Stimulated activated effector memory CD8-positive, alpha-beta T cell treated with anti-CD3 and anti-CD28 coated beads, Interleukin-12 subunit alpha, Interleukin-12 subunit beta, amount 100 ng/mL, for 72 hours (primary cell): ENCODE results near the gene YPEL1.
"Not testable (repeated sequence)": the region's sequence is repeated elsewhere in the genome, so short reads cannot be mapped to it uniquely, and the experiment has no call there.

Experiments used
- ATAC-seq: fragments of 150-1000 bp; cut with Tn5 transposase; 2 replicates; pipeline ENCODE4 v1.10.0; 2021
- DNase-seq, 2 donors: peaks; one replicate each; pipeline ENCODE4 v3.0.0; 2021 to 2022; ENCODE audit warnings: low spot score in 2 of 2
- H3K27ac Mint-ChIP-seq: one replicate; pipeline ENCODE4 v1.8.0; 2022; ENCODE audit warnings: mild to moderate bottlenecking, mixed read lengths
- H3K36me3 Mint-ChIP-seq: one replicate; pipeline ENCODE4 v1.8.0; 2022; ENCODE audit warnings: mild to moderate bottlenecking, mixed read lengths
- H3K4me1 Mint-ChIP-seq: one replicate; pipeline ENCODE4 v1.8.0; 2022; ENCODE audit warnings: mixed read lengths
- H3K4me3 Mint-ChIP-seq: one replicate; pipeline ENCODE4 v1.8.0; 2022; ENCODE audit warnings: mild to moderate bottlenecking, mixed read lengths
- H3K9me3 Mint-ChIP-seq: one replicate; pipeline ENCODE4 v1.8.0; 2022; ENCODE audit warnings: mixed read lengths

The YPEL1 gene

DNA sequence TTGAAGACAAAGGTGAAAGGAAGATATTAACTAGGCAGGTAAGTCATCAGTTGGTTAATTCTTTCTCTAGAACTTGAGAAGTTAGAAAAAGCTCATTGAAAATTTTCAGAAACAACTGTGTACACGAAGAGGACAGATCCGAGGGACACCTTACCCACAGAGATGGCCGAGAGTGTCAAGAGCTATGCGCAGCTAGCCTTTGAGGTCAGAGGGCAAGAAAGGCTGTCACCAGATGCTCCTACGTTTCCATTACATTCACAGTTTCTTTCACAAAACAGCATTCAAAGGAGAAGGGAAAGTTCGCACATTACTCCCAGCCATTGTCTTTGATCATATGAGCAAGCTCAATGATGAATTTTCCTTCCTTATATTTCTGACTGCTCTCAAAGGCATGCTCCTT is 34.8 kb downstream of the YPEL1 start:
- Mint-ChIP-seq H3K4me3 (no peak overlapping the region), H3K27ac (no peak overlapping the region), H3K9me3 (no peaks in the 10 kb centered on the region), H3K36me3 (peaks cover 42% of the 10 kb centered on the region), H3K4me1 (no peaks in the 10 kb centered on the region)
- DNase-seq (no peak), ATAC-seq (no peak)

DNA sequence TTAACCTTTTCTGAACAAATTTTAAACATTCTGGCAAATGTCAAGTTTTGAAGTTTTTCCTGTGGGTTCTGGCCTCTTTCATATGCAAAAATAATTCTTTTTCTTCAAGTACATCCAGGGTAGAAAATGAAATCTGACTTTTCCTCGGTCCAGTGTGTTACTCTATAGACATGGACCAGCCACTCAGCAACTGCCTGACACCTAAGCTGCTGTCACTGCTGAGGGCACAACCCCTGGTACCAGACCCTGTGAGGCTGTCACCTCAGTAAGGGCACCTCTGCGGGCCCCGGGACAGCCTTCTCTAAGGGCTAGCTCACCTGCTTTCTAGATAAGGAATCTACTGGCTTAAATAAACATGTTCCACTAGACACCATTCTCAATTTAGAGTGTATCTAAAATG is 36.0 kb downstream of the YPEL1 start:
- DNase-seq (no peak), ATAC-seq (no peak)
- H3K9me3 Mint-ChIP-seq, result no peaks in the 10 kb centered on the region
- no peaks in the 10 kb centered on the region for H3K4me1 Mint-ChIP-seq
- H3K4me3 Mint-ChIP-seq, result no peak overlapping the region
- H3K36me3 Mint-ChIP-seq, result peaks cover 53% of the 10 kb centered on the region
- no peak overlapping the region for H3K27ac Mint-ChIP-seq

DNA sequence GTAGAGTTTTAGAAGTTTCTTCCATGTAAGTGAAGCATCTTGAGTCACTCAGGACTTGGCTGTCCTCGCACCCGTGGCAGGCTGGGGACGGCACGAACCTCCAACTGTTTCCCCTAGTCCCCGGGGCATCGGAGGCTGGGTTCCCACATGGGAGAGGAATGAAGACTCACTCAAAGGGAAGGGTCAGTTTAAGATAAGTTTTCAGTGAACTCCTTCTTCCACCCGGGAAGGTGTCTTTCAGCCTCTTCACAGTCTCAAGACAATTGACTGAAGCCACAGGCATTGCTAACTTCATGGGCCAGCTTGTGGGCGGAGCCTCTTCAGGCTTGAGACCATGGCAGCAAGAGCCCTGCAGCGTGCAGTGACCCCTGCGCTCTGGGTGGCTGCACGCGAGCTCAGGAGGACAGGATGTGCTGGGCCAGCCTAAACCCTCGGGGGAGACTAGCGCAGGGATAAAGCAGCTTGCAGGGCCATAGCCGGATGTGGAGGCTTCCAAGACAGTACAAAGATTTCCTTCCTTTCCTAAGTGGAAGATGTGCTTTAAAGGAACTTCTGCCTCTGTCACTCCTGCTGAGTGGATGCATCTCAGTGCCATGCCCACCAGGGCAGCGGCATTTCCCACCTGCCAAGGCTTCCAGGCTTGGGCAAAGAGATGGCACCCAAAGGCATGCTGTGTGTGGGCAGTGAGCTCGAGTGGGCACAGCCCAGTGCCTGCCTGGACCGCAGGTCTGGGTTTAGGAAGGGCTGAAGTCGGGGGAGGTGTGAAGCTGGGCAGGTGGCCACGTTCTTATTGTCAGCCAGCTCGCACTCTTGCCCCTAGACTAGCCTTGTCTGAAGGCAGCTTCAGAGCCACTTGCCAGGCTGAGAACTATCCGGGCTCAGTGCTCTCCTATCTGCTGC is 36.9 kb downstream of the YPEL1 start:
- Mint-ChIP-seq H3K9me3 (no peaks in the 10 kb centered on the region), H3K27ac (no peak overlapping the region), H3K4me1 (no peaks in the 10 kb centered on the region), H3K36me3 (peaks cover 61% of the 10 kb centered on the region), H3K4me3 (no peak overlapping the region)
- no peak for DNase-seq
- no peak for ATAC-seq

DNA sequence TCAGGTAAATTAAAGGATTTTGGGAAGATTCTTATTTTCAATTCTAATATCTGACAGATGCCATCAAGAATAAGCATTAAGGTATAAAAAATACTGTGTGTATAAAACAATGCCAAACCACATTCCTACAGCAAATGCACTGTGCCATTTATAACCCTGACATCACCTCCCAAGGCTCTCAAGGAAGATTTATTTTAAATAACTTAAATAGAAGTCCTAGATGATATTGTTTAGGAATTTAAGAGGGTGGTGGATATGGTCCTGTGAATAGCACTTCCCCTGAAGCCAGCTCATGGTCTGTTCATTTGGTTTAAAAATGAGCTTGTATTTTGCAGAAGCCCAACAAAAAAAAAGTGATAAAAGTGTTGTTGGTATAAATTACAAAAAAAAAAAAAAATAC is 37.7 kb downstream of the YPEL1 start:
- Mint-ChIP-seq H3K9me3 (no peaks in the 10 kb centered on the region), H3K27ac (peak overlapping the region; percentile 83), H3K36me3 (peaks cover 68% of the 10 kb centered on the region), H3K4me3 (no peak overlapping the region), H3K4me1 (no peaks in the 10 kb centered on the region)
- ATAC-seq (no peak), DNase-seq (no peak)

DNA sequence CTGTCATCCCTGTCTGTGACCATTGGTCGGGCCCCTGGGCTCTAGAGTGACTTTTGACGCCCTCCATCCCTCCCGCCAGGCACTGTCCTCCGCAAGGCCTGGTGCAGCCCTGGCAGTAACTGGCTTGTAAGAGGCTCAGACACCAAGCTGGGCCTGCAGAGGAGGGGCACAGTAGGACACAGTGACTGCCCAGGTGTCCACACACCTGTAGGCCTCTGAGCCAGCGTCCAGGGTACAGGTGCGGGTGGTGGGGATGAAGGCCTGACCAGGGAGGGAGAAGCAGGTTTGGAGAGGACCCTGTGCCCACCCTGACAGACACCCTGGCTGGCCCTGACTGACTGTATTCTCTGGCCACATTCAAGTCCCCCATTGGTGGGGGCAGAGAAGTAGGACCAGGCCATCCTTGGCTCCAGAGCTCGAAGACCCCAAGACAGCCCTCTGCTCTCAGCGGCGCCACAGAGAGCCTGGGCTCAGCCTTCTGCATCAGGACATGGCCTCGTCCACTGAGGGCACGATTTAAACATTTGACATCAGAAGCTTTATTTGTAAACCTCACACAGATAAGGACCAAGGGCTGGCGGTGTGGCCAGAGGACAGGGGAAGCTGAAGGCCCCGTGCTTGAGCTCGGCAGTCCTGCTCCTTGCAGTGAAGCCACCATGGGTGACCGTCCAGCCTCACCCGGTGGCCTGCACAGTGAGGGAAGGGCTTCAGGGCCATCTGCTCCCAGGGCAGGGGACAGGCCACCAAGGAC is 38.4 kb downstream of the YPEL1 start:
- H3K4me3 Mint-ChIP-seq, result no peak overlapping the region
- H3K27ac Mint-ChIP-seq, result peak overlapping the region; percentile 83
- ATAC-seq (no peak), DNase-seq (no peak)
- H3K4me1 Mint-ChIP-seq, result no peaks in the 10 kb centered on the region
- peaks cover 70% of the 10 kb centered on the region for H3K36me3 Mint-ChIP-seq
- H3K9me3 Mint-ChIP-seq, result no peaks in the 10 kb centered on the region

DNA sequence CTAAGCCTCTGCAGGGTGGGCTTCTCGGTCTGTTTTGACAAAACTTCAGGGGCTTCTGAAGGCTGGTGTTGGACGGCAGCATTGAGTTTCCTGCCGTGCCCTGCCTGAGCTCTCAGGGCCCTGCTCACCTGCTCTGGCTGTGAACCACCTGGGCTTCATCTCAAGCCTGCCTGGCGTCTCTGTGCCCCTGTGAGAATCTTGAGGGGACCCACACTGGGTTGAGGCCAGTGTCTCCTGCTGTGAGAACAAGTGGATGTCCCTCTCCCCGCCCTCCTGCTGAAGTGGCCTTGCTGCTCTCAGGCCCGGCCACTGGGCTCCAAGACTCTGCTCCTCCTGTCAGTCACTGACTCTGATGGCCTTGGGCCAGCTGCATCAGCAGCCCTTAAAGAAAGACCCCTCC is 39.5 kb downstream of the YPEL1 start:
- no peak for DNase-seq
- Mint-ChIP-seq H3K27ac (peak overlapping the region; percentile 83), H3K4me1 (peaks cover 5% of the 10 kb centered on the region), H3K4me3 (no peak overlapping the region), H3K36me3 (peaks cover 80% of the 10 kb centered on the region), H3K9me3 (no peaks in the 10 kb centered on the region)
- ATAC-seq, result no peak

DNA sequence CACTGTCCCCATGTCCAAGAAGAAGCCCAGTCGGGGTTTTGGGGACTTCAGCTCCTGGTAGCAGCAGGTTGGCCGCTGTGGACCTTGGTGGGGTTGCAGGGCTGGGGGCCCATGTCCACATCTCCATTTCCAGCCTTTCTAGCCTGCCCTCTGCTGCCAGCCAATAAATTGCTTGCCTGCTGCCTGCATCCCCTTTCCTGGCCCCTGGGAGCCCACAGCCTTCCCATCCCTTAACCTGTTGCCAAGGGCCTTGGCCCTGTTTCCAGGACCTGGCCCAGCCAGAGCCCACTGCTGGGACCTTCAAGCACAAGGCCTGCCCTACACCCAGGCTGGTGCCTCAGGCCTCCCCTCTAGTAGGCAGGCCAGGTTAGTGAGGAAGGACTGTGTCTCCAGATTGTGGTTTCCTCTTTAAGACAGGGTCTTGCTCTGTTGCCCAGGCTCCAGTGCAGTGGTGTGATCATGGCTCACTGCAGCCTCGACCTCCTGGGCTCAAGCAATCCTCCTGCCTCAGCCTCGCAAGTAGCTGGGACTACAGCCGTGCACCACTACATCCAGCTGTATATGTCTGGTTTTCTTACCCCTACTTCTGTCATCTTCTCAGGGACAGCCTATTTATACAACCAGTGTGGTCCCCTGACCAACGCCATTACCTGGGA is 40.0 kb downstream of the YPEL1 start:
- peak overlapping the region; percentile 83 for H3K27ac Mint-ChIP-seq

DNA sequence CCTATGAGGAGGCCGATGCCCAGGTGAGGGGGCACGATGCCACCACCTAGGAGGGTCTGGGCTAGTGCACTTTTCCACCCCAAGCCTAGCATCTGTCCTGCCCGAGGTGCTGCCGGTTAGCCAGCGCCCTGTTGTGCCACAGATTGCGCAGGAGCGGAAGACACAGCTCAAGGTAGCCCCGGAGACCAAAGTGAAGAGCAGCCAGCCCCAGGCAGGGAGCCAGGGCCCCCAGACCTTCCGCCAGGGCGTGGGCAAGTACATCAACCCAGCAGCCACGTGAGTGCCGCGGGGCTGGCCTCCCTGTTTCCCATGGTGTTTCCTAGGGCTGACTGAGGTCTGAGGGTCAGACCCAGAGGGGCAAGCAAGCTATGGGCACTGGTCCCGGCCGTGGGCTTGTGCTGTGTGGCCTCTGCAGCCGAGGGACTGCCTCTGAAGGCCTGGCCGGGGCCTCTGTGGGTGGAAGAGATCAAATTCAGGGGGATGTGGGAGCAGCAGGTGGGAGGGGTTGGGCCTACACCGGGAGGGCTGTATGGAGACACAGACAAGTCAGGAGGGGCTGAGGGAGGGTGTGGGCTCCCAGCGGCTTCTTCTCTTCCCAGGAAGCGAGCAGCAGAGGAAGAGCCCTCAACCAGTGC is 40.7 kb downstream of the YPEL1 start:
- H3K9me3 Mint-ChIP-seq, result no peaks in the 10 kb centered on the region
- ATAC-seq, result no peak
- H3K36me3 Mint-ChIP-seq, result peaks cover 91% of the 10 kb centered on the region

More for the DNA sequence above, 40.0 kb downstream of the YPEL1 start:
- H3K36me3 Mint-ChIP-seq, result peaks cover 85% of the 10 kb centered on the region
- ATAC-seq, result no peak
- H3K4me3 Mint-ChIP-seq, result no peak overlapping the region
- H3K9me3 Mint-ChIP-seq, result no peaks in the 10 kb centered on the region
- DNase-seq, result no peak
- H3K4me1 Mint-ChIP-seq, result peaks cover 8% of the 10 kb centered on the region

DNA sequence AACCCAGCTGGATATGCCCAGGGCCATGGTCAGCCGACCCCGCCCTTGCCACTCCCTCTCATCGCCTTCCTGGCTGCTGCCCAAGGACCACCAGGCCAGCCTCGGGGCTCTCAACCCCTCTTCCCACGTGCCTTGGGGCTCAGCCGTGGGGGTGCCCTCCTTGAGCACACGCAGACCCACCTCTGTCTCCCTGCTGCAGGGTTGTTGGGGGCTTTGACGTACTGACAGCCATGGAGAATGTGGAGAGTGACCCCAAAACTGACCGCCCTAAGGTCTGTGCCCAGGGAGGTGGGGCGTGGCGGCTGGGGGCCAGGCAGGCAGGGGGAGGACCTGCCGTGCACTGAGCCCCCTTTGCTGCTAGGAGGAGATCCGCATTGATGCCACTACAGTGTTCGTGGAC is 41.2 kb downstream of the YPEL1 start:
- DNase-seq (no peak), ATAC-seq (no peak)
- H3K27ac Mint-ChIP-seq, result no peak overlapping the region
- H3K4me1 Mint-ChIP-seq, result peaks cover 19% of the 10 kb centered on the region
- H3K36me3 Mint-ChIP-seq, result peaks cover 91% of the 10 kb centered on the region
- no peaks in the 10 kb centered on the region for H3K9me3 Mint-ChIP-seq
- no peak overlapping the region for H3K4me3 Mint-ChIP-seq

More for the DNA sequence above, 40.7 kb downstream of the YPEL1 start:
- Mint-ChIP-seq H3K4me3 (no peak overlapping the region), H3K4me1 (peaks cover 14% of the 10 kb centered on the region), H3K27ac (peak overlapping the region; percentile 83)
- DNase-seq, result no peak

DNA sequence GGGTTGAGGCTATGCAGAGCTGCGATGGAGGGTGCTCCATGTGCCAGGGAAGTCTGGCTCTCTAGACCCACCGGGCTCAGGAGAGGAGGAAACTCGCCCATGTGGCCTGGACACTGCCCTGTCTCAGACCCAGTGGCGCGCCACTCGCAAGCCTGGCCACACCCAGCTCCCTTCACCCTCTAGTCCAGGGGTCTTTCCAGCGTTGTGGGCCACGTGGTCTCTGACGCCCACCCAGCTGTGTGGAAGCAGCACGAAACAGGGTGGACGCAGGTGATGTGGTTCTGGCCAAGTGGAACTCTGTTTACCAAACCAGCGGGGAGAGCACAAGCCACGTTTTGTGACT is 41.6 kb downstream of the YPEL1 start:
- H3K4me3 Mint-ChIP-seq, result no peak overlapping the region
- H3K4me1 Mint-ChIP-seq, result peaks cover 21% of the 10 kb centered on the region
- ATAC-seq (no peak), DNase-seq (no peak)
- peaks cover 91% of the 10 kb centered on the region for H3K36me3 Mint-ChIP-seq
- H3K27ac Mint-ChIP-seq, result no peak overlapping the region
- H3K9me3 Mint-ChIP-seq, result no peaks in the 10 kb centered on the region

DNA sequence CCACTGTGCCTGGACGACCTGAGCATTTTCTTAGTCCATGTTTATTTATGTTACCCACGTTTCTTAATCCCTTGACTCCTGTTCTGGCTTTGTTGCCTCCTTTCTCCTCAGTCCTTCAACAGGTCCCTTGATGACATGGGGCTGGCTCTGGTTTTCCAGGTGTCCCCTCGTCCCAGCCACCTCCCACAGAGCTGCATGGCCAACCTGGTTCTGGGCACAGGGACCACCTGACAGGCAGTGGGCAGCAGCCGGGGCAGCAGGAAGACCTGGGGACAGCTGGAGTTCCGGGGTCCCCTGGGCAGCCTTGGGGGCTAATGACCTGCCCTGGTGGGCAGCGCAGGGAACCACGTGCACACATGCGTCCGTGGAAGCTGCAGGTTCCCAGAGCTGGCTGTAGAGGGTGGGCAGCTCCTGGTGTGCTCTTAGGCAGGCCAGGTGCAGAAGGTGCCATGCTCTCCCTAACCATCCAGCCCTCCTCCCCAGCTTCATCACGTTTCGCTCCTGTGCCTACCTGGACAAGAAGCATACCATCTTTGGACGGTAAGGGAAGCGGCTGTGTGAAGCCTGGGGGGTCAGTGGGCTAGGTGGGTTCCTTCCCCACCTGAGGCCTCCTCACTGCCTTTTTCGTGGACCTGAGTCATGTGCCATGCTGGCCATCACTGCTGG is 42.1 kb downstream of the YPEL1 start:
- H3K27ac Mint-ChIP-seq, result no peak overlapping the region
- DNase-seq (no peak), ATAC-seq (no peak)
- peaks cover 25% of the 10 kb centered on the region for H3K4me1 Mint-ChIP-seq
- H3K4me3 Mint-ChIP-seq, result no peak overlapping the region
- peaks cover 96% of the 10 kb centered on the region for H3K36me3 Mint-ChIP-seq
- no peaks in the 10 kb centered on the region for H3K9me3 Mint-ChIP-seq

DNA sequence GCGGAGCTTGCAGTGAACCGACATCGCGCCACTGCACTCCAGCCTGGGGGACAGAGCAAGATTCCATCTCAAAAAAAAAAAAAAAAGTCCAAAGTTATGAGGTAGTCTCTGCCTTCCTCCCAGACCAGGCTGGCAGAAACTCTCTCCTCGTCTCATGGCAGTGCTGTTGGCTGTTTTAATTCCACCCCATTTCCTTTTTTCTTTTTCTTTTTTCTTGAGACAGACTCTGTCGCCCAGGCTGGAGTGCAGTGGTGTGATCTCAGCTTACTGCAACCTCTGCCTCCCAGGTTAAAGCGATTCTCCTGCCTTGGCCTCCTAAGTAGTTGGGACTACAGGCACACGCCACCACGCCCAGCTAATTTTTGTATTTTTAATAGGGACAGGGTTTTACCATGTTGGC is 42.7 kb downstream of the YPEL1 start:
- DNase-seq, H3K27ac Mint-ChIP-seq, ATAC-seq, H3K9me3 Mint-ChIP-seq, H3K4me3 Mint-ChIP-seq: not testable (repeated sequence)
- H3K36me3 Mint-ChIP-seq, result peaks cover 96% of the 10 kb centered on the region
- H3K4me1 Mint-ChIP-seq, result peaks cover 25% of the 10 kb centered on the region

DNA sequence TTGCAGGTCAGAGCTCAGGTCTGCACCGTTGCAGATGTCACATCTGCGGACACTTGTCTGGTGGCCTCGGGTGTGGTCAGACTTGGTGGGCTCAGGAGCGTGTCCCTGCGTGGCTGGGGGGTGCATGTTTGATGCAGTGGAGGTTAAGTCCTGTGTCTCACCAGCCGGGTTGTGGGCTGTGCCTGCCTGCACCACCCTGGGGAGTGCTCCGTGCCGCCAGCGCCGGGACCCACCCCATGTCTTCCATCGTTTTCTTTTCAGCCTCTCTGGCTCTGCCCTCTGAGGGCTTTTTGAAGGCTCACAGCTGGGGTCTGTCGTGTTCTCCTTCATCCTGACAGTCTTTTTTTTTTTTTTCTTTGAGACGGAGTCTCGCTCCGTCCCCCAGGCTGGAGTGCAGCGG is 43.8 kb downstream of the YPEL1 start:
- Mint-ChIP-seq H3K9me3 (no peaks in the 10 kb centered on the region), H3K36me3 (peaks cover 87% of the 10 kb centered on the region), H3K4me3 (no peak overlapping the region), H3K27ac (peak overlapping the region; percentile 54), H3K4me1 (peaks cover 25% of the 10 kb centered on the region)
- DNase-seq, result no peak
- ATAC-seq, result no peak

DNA sequence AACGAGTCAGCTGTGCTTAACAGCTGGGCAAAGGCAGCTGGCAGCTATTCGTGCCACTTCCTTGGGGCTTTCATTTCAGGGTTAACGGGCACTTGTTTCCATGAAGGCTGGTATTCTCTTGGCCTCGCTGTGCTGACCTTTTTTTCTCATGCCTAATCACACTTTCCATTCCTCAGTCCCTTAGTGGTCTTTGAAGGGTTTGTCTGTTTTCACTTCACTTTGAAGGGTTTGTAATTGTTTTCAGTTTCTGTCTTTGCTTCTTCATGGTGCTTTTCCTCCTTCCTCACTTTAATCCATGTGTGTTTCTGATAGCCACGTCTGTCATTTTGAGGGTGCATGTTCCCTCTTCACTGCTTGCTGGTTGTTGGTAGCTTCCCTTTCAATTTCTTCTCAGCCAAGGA is 45.2 kb downstream of the YPEL1 start:
- ATAC-seq (peak; percentile 64), DNase-seq (no peak)
- peak overlapping the region; percentile 77 for H3K27ac Mint-ChIP-seq
- no peaks in the 10 kb centered on the region for H3K9me3 Mint-ChIP-seq
- H3K4me1 Mint-ChIP-seq, result peaks cover 25% of the 10 kb centered on the region
- H3K36me3 Mint-ChIP-seq, result peaks cover 79% of the 10 kb centered on the region
- H3K4me3 Mint-ChIP-seq, result no peak overlapping the region
